Measurements from ENCODE around the gene HYI.
"Not testable (repeated sequence)": the region's sequence is repeated elsewhere in the genome, so short reads cannot be mapped to it uniquely, and the experiment has no call there.

HYI gene

GRCh38 chr1:43426221-43426620 lies 27.5 kb downstream of the HYI start:
- ATAC-seq = no peak

DNA sequence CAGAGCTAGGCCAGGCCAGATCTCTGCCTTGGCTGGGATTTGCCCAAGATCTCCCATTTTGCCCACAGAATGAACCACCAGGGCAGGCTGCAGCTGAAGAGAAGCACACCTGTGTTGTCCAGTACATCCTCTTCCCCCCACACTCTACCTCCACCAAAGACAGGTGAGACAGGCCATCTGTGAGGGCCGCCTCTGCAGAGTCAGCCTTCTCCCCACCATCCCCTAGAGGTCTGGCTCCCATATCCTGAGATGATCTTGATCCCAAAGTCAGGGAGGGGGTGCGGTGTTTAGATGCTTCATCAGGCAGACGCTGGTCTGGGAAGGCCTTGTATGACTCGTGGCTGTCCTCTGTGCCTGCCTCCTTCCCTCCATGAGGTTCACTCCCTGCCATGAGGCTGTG lies 28.7 kb downstream of the HYI start:
- no peak for ATAC-seq

GRCh38 chr1:43423672-43424550 lies 29.8 kb downstream of the HYI start:
- ATAC-seq = peak; percentile 48 to 57

DNA sequence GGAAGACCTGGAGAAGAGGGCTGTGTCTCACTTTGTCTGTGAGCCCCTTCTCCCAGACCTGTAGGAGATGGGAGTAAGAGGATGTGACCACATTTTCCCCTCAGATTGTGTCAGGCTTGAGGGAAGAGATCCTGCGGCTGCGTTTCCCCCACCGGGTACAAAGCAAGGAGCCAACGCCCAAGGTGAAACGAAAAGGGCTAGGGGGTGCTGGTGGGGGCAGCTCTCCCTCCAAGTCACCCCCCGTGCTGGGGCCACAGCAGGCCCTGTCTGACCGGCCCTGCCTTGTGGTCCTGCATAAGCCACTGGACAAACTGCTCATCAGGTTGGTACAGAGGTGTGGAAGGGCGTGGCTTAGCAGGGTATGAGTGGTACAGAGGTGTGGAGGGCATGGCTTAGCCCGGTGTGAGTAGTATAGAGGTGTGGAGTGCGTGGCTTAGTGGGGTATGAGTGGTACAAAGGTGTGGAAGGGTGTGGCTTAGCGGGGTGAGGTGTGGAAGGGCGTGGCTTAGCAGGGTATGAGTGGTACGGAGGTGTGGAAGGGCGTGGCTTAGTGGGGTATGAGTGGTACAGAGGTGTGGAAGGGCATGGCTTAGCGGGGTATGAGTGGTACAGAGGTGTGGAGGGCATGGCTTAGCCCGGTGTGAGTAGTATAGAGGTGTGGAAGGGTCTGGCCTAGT lies 30.6 kb downstream of the HYI start:
- ATAC-seq = peak in 1 of 2 donors; percentile 25

- ATAC-seq = no peak
Measured at GRCh38 chr1:43421976-43422750, 31.6 kb downstream of the HYI start.

DNA sequence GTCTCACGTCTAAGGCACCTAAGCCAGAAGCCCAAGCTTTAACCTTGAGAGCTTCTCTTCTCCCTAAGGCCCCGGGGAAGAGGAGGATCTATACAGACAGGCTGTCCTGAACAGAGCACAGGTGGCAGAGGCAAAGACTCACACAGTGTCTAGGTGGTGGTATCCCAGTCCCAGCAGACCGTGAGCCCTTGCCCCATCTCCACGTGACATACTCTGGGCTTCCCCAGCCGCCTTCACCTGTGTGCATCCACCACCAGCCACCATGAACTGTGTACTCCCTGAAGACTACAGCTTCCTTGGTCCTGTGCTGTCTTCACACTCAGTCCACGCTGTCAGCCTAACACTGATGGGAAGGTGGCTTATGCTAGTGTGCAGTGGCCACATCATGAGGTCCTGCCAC lies 32.3 kb downstream of the HYI start:
- ATAC-seq = no peak

DNA sequence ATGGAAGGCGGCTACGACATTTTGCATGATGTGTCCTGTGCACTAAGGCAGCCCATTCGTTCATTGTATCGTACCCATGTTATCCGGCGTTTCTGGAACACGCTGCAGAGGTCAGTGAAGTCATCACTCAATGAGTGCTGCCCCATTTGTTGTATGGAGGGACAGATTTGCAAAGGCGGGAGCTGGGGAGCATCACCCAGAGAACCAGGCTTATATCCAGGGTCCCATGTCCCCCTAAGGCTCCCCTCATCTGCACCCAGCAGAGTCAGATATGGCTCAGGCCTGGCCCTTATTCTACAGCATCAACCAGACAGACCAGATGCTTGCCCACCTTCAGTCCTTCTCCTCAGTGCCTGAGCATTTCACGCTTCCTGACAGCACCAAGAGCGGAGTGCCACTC lies 32.9 kb downstream of the HYI start:
- no peak for ATAC-seq

GRCh38 chr1:43419627-43420425 lies 33.9 kb downstream of the HYI start:
- ATAC-seq = no peak

GRCh38 chr1:43418858-43419257 lies 34.9 kb downstream of the HYI start:
- no peak for ATAC-seq

- no peak for ATAC-seq
Measured at GRCh38 chr1:43415901-43416300, 37.8 kb downstream of the HYI start.

DNA sequence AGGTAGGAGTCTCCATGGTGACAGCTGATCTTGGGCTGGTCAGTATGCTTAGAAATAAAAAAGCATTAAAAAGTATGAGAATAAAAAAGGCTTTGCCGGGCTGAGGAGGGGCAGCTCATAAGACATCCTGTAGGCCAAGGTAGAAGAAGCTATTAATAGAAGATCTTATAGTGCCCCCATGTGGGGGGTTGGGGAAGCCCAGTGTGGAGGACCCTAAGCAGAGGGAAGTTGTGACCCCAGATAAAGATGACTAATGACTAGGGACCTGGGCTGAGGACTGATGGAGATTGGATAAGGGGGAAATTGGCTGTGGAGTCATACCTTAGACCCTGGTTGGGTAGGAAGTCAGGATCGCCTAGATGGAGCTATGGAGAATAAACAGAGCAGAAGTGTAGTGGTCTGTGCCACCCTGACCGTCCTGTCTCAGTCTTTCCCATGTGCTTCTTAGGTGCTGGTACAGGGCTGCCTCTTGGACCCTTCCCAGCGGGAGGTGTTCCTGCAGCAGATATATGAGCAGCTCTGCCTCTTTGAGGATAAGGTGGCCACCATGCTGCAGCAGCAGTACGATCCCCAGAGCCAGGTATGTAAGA lies 39.0 kb downstream of the HYI start:
- peak; percentile 87 to 92 for ATAC-seq

GRCh38 chr1:43413426-43413825 lies 40.3 kb downstream of the HYI start:
- not testable (repeated sequence) for ATAC-seq

- ATAC-seq = no peak
Measured at GRCh38 chr1:43410571-43410970, 43.2 kb downstream of the HYI start.

- no peak for ATAC-seq
Measured at GRCh38 chr1:43405876-43406234, 47.9 kb downstream of the HYI start.

DNA sequence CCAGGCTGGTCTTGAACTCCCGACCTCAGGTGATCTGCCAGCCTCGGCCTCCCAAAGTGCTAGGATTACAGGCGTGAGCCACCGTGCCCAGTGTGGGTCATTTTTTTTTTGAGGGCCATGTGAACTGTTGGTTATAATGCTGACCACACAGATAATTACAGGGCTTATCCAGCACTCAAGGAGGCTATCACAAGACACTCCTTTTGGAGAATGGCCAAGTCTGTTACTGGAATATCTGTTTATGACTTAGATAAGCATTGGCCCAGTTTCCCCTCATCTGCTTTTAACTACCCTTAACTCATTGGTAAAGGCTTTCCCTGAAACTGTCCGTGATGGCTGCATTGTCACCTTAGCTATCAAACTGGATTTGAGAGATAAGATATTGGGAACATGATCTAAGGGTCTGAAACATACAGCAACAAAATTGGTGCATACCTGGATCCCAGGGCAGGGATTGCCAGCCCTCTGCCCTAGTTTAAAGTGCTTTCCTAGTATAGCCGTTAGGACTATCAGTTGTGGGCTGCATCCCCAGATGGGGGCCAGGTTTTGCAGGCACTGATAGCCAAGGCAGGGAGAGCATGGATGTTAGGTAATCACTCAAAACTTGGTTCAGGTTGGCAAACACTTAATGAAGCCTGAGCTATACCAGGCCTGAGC lies 48.4 kb downstream of the HYI start:
- no peak for ATAC-seq

DNA sequence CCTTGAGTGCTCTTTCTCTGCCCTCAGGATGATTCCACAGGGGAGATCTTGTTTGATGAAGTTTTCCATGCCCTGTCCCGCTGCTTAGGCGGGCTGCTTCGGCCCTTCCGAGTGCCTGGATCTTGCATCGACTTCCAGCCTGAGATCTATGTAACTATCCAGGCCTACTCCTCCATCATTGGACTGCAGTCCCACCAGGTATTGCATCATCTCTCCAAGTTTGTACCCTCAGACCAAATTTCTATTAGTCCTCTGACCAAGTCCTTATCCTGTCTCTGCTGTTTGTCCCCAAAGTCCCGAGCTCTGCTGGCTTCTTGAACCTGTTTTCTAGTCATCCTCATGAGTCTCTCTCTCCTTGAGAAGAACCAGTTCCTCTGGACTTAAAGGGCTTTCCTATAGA lies 49.4 kb downstream of the HYI start:
- ATAC-seq = no peak

- no peak for ATAC-seq
Measured at GRCh38 chr1:43402089-43402865, 51.5 kb downstream of the HYI start.
